Right renal cortex interstitium (tissue), 3 donors: Measurements from ENCODE around the gene TRIM56. TPM values are rescaled to one million over a fixed set of nuclear protein-coding genes. Genes with fewer than 3 reads are reported as not detected.
"Not testable (repeated sequence)": the region's sequence is repeated elsewhere in the genome, so short reads cannot be mapped to it uniquely, and the experiment has no call there.

ENCODE experiments used
- DNase-seq, 3 donors: peaks; one replicate each; pipeline ENCODE4 v3.0.0-alpha.2; 2013; ENCODE audit warnings: low read depth in 3 of 3, low spot score in 2 of 3
- polyA plus RNA-seq, 3 donors: library from polyadenylated mRNA; unstranded; fragments of 120-200 nt; gene quantifications; one replicate each; pipeline ENCODE4 v1.2.1, GENCODE V29; 2013; ENCODE audit not compliant: insufficient read length in 3 of 3

The TRIM56 gene
- polyA plus RNA-seq, 3 donors, result 15.5 to 16.3 (median 16.2) TPM

DNA sequence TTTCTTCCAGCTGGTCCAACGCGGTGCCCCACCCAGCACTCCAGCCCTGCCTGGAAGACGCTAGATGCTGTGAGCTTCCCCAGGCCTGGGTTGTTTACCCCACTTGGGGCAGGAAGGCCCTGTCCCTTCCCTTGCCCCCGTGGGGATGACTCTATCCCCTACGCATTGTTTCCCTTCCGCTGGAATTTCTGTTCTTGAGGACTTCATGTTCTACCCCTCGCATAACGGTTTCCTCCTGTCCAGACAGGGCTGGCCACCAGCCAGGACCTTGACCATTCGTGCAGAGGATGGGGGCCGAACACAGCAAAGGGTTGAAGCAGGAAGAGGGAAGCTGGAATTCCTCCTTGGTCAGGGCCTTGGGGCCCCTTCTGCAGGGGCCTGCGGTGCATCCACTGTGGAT lies 27.0 kb downstream of the TRIM56 start:
- no peak for DNase-seq

- DNase-seq, result not testable (repeated sequence)
Measured at GRCh38 chr7:101113140-101113539, 27.9 kb downstream of the TRIM56 start.

DNA sequence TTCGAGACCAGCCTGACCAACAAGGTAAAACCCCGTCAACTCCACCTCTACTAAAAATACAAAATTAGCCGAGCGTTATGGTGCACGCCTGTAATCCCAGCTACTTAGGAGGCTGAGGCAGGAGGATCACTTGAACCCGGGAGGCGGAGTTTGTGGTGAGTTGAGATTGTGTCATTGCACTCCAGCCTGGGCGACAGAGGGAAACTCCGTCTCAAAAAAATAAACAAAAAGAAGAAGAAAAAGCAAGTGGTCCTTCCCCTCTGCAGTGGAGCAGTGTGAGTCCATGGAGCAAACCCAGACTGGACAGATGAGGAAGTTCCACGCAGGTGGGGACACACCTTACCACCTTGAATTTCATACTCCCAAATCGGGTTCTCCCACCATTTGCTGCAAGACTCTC lies 28.6 kb downstream of the TRIM56 start:
- DNase-seq, result no peak

DNA sequence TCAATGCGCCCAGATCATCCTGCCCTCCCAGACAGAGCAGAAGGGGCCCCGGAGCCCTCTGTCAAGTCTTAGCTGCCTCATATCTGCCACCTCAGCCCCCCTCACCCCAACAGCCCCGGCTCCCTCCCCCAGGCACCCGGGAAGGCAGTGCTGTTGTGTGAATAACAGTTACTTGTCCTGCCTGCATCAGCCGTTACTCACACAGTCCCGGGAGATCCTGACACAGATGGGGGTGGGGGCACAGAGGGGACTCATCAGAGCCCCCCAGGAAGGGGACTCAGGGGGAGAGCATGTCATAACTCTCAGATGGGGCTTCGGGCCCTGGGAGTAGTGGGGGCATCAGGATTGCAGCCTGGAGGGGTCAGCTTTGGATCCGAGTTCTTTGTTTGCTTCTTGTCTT lies 29.2 kb downstream of the TRIM56 start:
- no peak for DNase-seq

DNA sequence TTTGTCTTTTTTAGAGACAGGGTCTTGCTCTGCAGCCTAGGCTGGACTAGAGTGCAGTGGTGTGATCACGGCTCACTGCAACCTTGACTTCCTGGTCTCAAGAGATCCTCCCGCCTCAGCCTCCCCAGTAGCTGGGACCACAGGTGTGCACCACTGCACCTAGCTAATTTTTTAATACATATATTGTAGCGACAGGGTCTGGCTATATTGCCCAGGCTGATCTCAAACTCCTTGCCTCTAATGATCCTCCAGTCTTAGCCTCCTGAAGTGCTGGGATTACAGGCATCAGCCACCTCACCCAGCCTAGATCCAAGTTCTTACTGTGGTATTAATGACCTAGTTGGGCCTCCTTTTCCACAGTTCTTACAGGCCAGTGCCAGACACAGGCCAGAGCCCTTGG lies 29.9 kb downstream of the TRIM56 start:
- no peak for DNase-seq

- DNase-seq, result no peak
Measured at GRCh38 chr7:101116898-101117297, 31.6 kb downstream of the TRIM56 start.

DNA sequence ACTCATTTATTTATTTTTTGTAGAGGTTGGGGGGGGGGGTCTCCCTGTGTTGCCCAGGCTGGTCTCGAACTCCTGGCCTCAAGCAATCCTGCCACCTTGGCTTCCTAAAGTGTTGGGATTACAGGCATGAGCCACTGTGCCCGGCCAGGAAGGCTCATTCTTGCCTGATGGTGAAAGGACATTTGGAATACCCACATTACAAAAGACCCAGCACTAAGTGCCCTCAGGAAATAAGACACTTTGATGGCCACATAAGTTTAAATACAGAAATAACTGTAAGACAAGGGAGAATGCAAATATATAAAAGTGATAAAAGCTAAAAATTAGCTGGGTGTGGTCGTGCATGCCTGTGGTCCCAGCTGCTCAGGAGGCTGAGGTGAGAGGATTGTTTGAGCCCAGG lies 33.6 kb downstream of the TRIM56 start:
- DNase-seq, result no peak

DNA sequence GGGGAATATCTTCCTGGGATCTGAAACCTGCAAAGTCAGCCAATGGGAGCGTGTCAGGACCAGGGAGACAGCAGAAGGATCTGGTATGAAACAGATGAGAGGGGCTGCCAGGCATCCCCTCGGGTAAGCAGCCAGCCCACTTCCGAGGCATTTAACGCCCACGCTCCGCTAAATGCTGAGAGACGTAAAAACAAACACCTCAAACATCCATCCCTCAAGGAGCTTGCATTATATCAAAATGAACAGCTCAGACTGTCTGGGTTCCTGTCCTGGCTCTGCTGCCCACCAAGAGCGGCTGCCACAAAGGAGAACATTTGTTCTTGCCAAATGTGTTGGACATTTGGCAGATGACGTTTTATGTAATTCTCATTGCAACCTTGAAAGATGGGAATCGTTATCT lies 34.6 kb downstream of the TRIM56 start:
- no peak for DNase-seq

DNA sequence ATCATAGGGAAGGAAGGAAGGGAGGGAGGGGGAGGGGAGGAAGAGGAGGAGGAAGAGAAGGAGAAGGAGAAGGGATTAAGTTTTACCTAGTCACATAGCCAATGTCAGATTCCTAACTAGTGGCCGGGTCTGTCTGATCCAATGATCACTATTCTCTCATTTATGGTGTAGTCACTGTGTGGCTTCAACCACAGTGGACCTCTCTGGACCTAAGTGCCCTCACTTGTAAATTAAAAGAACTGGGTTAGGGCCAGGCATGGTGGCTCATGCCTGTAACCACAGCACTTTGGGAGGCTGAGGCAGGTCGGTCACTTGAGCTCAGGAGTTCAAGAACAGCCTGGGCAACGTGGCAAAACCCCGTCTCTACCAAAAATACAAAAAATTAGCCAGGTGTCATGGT lies 35.0 kb downstream of the TRIM56 start:
- no peak for DNase-seq

GRCh38 chr7:101121631-101121990 lies 36.3 kb downstream of the TRIM56 start:
- DNase-seq, result not testable (repeated sequence)

GRCh38 chr7:101121991-101122932 lies 37.0 kb downstream of the TRIM56 start:
- peak in 2 of 3 donors; percentile 71 to 81 for DNase-seq

- no peak for DNase-seq
Measured at GRCh38 chr7:101122933-101123702, 37.8 kb downstream of the TRIM56 start.

GRCh38 chr7:101123703-101124068 lies 38.4 kb downstream of the TRIM56 start:
- no peak for DNase-seq

DNA sequence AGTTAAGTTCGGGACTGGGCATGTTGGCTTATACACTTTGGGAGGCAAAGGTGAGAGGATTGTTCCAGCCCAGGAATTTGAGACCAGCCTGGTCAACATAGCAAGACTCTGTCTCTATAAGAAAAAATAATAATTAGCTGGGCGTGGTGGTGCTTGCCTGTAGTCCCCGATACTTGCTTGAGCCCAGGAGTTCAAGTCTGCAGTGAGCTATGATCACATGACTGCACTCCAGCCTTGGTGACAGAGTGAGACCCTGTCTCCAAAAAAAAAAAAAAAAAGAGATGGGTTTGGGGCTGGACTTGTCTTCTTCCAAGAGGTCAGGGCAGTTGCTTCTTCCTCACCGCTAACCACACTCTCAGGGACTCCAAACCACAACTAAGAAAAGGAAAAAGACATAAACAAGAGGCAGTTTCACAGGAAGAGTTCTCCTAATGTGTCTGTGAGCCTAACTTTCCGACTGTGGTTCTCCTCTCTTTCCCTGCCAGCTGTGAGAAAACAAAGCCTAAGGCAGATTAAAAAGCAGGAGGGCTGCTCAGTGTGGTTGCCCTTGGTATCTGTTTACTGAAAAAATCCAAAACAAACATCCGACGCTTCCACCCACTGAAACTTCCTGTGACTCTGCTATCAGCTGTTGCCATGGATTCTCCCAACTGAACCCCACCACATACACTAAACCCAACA lies 39.2 kb downstream of the TRIM56 start:
- DNase-seq, result no peak

- DNase-seq, result no peak
Measured at GRCh38 chr7:101125989-101126650, 40.8 kb downstream of the TRIM56 start.

GRCh38 chr7:101126651-101127459 lies 41.6 kb downstream of the TRIM56 start, which contains the start of gene SERPINE1:
SERPINE1 (plus strand) TSS chr7:101127104; CDS start chr7:101128394, 1,290 bp downstream.
- DNase-seq, result peak; percentile 73 to 79 (median 77)

- no peak for DNase-seq
Measured at GRCh38 chr7:101127460-101128039, 42.3 kb downstream of the TRIM56 start.

GRCh38 chr7:101128040-101128834 lies 43.0 kb downstream of the TRIM56 start:
- DNase-seq, result no peak
